GM21381 (cell line): ENCODE results near the gene TBC1D13.
"Not testable (repeated sequence)": the region's sequence is repeated elsewhere in the genome, so short reads cannot be mapped to it uniquely, and the experiment has no call there.

ENCODE experiments used
- ATAC-seq: cut with Tn5 transposase; IDR thresholded peaks from one replicate; pipeline ENCODE4 v1.9.1; 2021; ENCODE audit warnings: mild to moderate bottlenecking, moderate library complexity; ENCODE audit not compliant: unreplicated experiment

Gene TBC1D13

GRCh38 chr9:128841694-128842492, 54.8 kb downstream of the TBC1D13 start:
- ATAC-seq = no peak

- ATAC-seq = not testable (repeated sequence)
Observed at GRCh38 chr9:128843171-128843570, 56.1 kb downstream of the TBC1D13 start.

GRCh38 chr9:128845186-128845931, 58.3 kb downstream of the TBC1D13 start:
- no peak for ATAC-seq

GRCh38 chr9:128846680-128847030, 59.6 kb downstream of the TBC1D13 start:
- ATAC-seq = no peak

- ATAC-seq = no peak
Observed at GRCh38 chr9:128847803-128848202, 60.8 kb downstream of the TBC1D13 start.

GRCh38 chr9:128851024-128851423, 64.0 kb downstream of the TBC1D13 start:
- ATAC-seq = not testable (repeated sequence)

- not testable (repeated sequence) for ATAC-seq
Observed at GRCh38 chr9:128851779-128852600, 64.9 kb downstream of the TBC1D13 start.

- ATAC-seq = not testable (repeated sequence)
Observed at GRCh38 chr9:128852646-128853045, 65.6 kb downstream of the TBC1D13 start.

- ATAC-seq = not testable (repeated sequence)
Observed at GRCh38 chr9:128854454-128854853, 67.4 kb downstream of the TBC1D13 start.

- not testable (repeated sequence) for ATAC-seq
Observed at GRCh38 chr9:128858476-128858875, 71.4 kb downstream of the TBC1D13 start.
